GM19395 (cell line): ENCODE data around the gene PHLDB3.

Experiments
- ATAC-seq: cut with Tn5 transposase; IDR thresholded peaks from one replicate; pipeline ENCODE4 v1.9.1; 2021; ENCODE audit warnings: mild to moderate bottlenecking, moderate library complexity; ENCODE audit not compliant: unreplicated experiment

The PHLDB3 gene

GRCh38 chr19:43471091-43471490, 33.5 kb downstream of the PHLDB3 start:
- ATAC-seq: no peak

GRCh38 chr19:43470288-43470687, 34.3 kb downstream of the PHLDB3 start:
- ATAC-seq: no peak

GRCh38 chr19:43469160-43469480, 35.4 kb downstream of the PHLDB3 start:
- no peak for ATAC-seq

- ATAC-seq: no peak
Measured at GRCh38 chr19:43468354-43469159, 36.0 kb downstream of the PHLDB3 start.

- no peak for ATAC-seq
Measured at GRCh38 chr19:43467730-43468129, 36.8 kb downstream of the PHLDB3 start.

GRCh38 chr19:43467276-43467675, 37.3 kb downstream of the PHLDB3 start:
- ATAC-seq: no peak

GRCh38 chr19:43466793-43467192, 37.8 kb downstream of the PHLDB3 start:
- no peak for ATAC-seq

- no peak for ATAC-seq
Measured at GRCh38 chr19:43465468-43466120, 39.0 kb downstream of the PHLDB3 start, which contains the start of gene LYPD3. Gene LYPD3, minus strand, starts transcription at chr19:43465608. Its CDS starts 37 bp downstream, at chr19:43465571.

GRCh38 chr19:43464134-43464775, 40.3 kb downstream of the PHLDB3 start:
- ATAC-seq: peak; percentile 49

- ATAC-seq: peak; percentile 82
Measured at GRCh38 chr19:43463381-43464133, 41.0 kb downstream of the PHLDB3 start.

GRCh38 chr19:43462785-43463380, 41.7 kb downstream of the PHLDB3 start:
- no peak for ATAC-seq

GRCh38 chr19:43462383-43462782, 42.2 kb downstream of the PHLDB3 start:
- no peak for ATAC-seq

GRCh38 chr19:43461303-43461702, 43.2 kb downstream of the PHLDB3 start:
- ATAC-seq: no peak

- no peak for ATAC-seq
Measured at GRCh38 chr19:43460362-43461016, 44.1 kb downstream of the PHLDB3 start.

GRCh38 chr19:43457809-43458208, 46.7 kb downstream of the PHLDB3 start:
- ATAC-seq: no peak

- no peak for ATAC-seq
Measured at GRCh38 chr19:43455321-43456113, 49.0 kb downstream of the PHLDB3 start.

- ATAC-seq: no peak
Measured at GRCh38 chr19:43454031-43454430, 50.5 kb downstream of the PHLDB3 start.

GRCh38 chr19:43452582-43452981, 52.0 kb downstream of the PHLDB3 start:
- no peak for ATAC-seq

- ATAC-seq: no peak
Measured at GRCh38 chr19:43450545-43450997, 54.0 kb downstream of the PHLDB3 start.
